Mesenchymal stem cell (in vitro differentiated cells and primary cell): ENCODE measurements around the gene PKNOX2.
A peak's percentile ranks its signal among the peaks of the same experiment; 100 is the strongest.

Experiments
- DNase-seq: peaks from one replicate; pipeline ENCODE4 v3.0.0-alpha.2; 2013
- H2AFZ ChIP-seq: one replicate; pipeline ENCODE4 v1.6.1; 2013; ENCODE audit warnings: low read depth, mild to moderate bottlenecking, control low read depth, inconsistent platforms, low read length, moderate library complexity
- H2AK5ac ChIP-seq: 2 replicates; pipeline ENCODE4 v1.6.1; 2013; ENCODE audit warnings: low read length, moderate library complexity, mild to moderate bottlenecking, inconsistent platforms; ENCODE audit not compliant: severe bottlenecking
- H2BK120ac ChIP-seq: one replicate; pipeline ENCODE4 v1.6.1; 2013; ENCODE audit warnings: low read depth, mild to moderate bottlenecking, inconsistent platforms, low read length, moderate library complexity
- H2BK12ac ChIP-seq, 2 experiments: one replicate each; pipeline ENCODE4 v1.6.1; 2013; ENCODE audit warnings: inconsistent platforms in 2 of 2, low read length in 2 of 2, mild to moderate bottlenecking in 2 of 2, moderate library complexity in 2 of 2, control low read depth in 1 of 2
- H2BK15ac ChIP-seq: one replicate; pipeline ENCODE4 v1.6.1; 2013; ENCODE audit warnings: mild to moderate bottlenecking, low read depth, inconsistent platforms; ENCODE audit not compliant: poor library complexity, severe bottlenecking
- H2BK5ac ChIP-seq: 2 replicates; pipeline ENCODE4 v1.6.1; 2013; ENCODE audit warnings: low read depth, mild to moderate bottlenecking, low read length, control low read depth, inconsistent platforms; ENCODE audit not compliant: poor library complexity, severe bottlenecking
- H3K14ac ChIP-seq, 2 experiments: one replicate each; pipeline ENCODE4 v1.6.1; 2013; ENCODE audit warnings: inconsistent platforms in 2 of 2, low read length in 2 of 2, control low read depth in 1 of 2, mild to moderate bottlenecking in 1 of 2, moderate library complexity in 1 of 2
- H3K18ac ChIP-seq, 2 experiments: one replicate each; pipeline ENCODE4 v1.6.1; 2013; ENCODE audit warnings: inconsistent platforms in 2 of 2, low read length in 2 of 2, control low read depth in 1 of 2, low read depth in 1 of 2, mild to moderate bottlenecking in 1 of 2
- H3K23ac ChIP-seq, 2 experiments: one replicate each; pipeline ENCODE4 v1.6.1; 2013; ENCODE audit warnings: inconsistent platforms in 2 of 2, low read length in 2 of 2, mild to moderate bottlenecking in 2 of 2, moderate library complexity in 2 of 2, control low read depth in 1 of 2
- H3K27ac ChIP-seq: 2 replicates; pipeline ENCODE4 v1.5.1; 2013; ENCODE audit warnings: mild to moderate bottlenecking, moderate library complexity, low read length, control low read depth, inconsistent platforms; ENCODE audit not compliant: poor library complexity, severe bottlenecking
- H3K27me3 ChIP-seq, 2 experiments: 2 replicates each; pipeline versions ENCODE4 v1.6.1 to v1.7.0; 2013; ENCODE audit warnings: low read length in 2 of 2, mild to moderate bottlenecking in 2 of 2, moderate library complexity in 2 of 2, control low read depth in 1 of 2, inconsistent platforms in 1 of 2; ENCODE audit not compliant: control insufficient read depth in 1 of 2, insufficient read depth in 1 of 2
- H3K36me3 ChIP-seq, 2 experiments: 2 replicates each; pipeline versions ENCODE4 v1.6.1 to v1.7.0; 2013; ENCODE audit warnings: low read length in 2 of 2, control low read depth in 1 of 2, inconsistent platforms in 1 of 2, low read depth in 1 of 2, mild to moderate bottlenecking in 1 of 2; ENCODE audit not compliant: insufficient read depth in 2 of 2, control insufficient read depth in 1 of 2
- H3K4ac ChIP-seq, 2 experiments: one replicate each; pipeline ENCODE4 v1.6.1; 2013; ENCODE audit warnings: inconsistent platforms in 2 of 2, low read length in 2 of 2, mild to moderate bottlenecking in 2 of 2, moderate library complexity in 2 of 2, control low read depth in 1 of 2, low read depth in 1 of 2
- H3K4me1 ChIP-seq: 2 replicates; pipeline ENCODE4 v1.6.1; 2013; ENCODE audit warnings: low read depth, low read length, control low read depth; ENCODE audit not compliant: control insufficient read depth, insufficient read depth
- H3K4me2 ChIP-seq: 2 replicates; pipeline ENCODE4 v1.6.1; 2013; ENCODE audit warnings: low read length, mild to moderate bottlenecking, inconsistent platforms; ENCODE audit not compliant: poor library complexity, severe bottlenecking
- H3K4me3 ChIP-seq, 2 experiments: 2 replicates each; pipeline versions ENCODE4 v1.5.1 to v1.7.0; 2013; ENCODE audit warnings: low read length in 2 of 2, mild to moderate bottlenecking in 2 of 2, control low read depth in 1 of 2, low read depth in 1 of 2; ENCODE audit not compliant: insufficient read depth in 1 of 2
- H3K79me1 ChIP-seq: replicated peaks from 2 replicates; pipeline ENCODE4 v1.6.1; 2013; ENCODE audit warnings: mild to moderate bottlenecking, control low read depth, low read length, inconsistent platforms; ENCODE audit not compliant: poor library complexity, severe bottlenecking
- H3K9ac ChIP-seq: 2 replicates; pipeline ENCODE4 v1.7.0; 2013; ENCODE audit warnings: mild to moderate bottlenecking, low read length, moderate library complexity
- H3K9me3 ChIP-seq: 2 replicates; pipeline ENCODE4 v1.7.0; 2013; ENCODE audit warnings: mild to moderate bottlenecking, low read length; ENCODE audit not compliant: control insufficient read depth
- H4K8ac ChIP-seq: one replicate; pipeline ENCODE4 v1.6.1; 2013; ENCODE audit warnings: inconsistent platforms, mild to moderate bottlenecking, low read length, moderate library complexity
- H4K91ac ChIP-seq: one replicate; pipeline ENCODE4 v1.6.1; 2013; ENCODE audit warnings: mild to moderate bottlenecking, low read length, inconsistent platforms
- WGBS: methylation state at CpG from one replicate; pipeline ENCODE4 v1.1.7; 2013; ENCODE audit warnings: mixed read lengths; 5-methylcytosine and 5-hydroxymethylcytosine counted together

PKNOX2 gene

GRCh38 chr11:125332821-125333220, 168.3 kb downstream of the PKNOX2 start:
- no peak overlapping the region for H4K91ac ChIP-seq
- no peak overlapping the region for H2AK5ac ChIP-seq
- H3K9ac ChIP-seq, result no peak overlapping the region
- H3K79me1 ChIP-seq, result peaks cover 17% of the 10 kb centered on the region
- H3K4ac ChIP-seq, result no peak overlapping the region
- H3K27ac ChIP-seq, result no peak overlapping the region
- 92% methylated on average over 8 of the region's 8 CpGs for WGBS
- no peak overlapping the region for H2BK120ac ChIP-seq
- no peak overlapping the region for H3K18ac ChIP-seq
- H3K4me3 ChIP-seq, result no peak overlapping the region
- H3K4me2 ChIP-seq, result no peak overlapping the region
- peaks cover 6% of the 10 kb centered on the region for H3K4me1 ChIP-seq
- no peak overlapping the region for H2BK12ac ChIP-seq
- peaks cover 0 to 43% of the 10 kb centered on the region in 2 experiments for H3K36me3 ChIP-seq
- H3K23ac ChIP-seq, result no peak overlapping the region
- no peak overlapping the region for H3K14ac ChIP-seq
- H2BK5ac ChIP-seq, result no peak overlapping the region
- H3K9me3 ChIP-seq, result no peaks in the 10 kb centered on the region
- DNase-seq, result no peak
- H3K27me3 ChIP-seq, result peaks cover 0 to 36% of the 10 kb centered on the region in 2 experiments
- H2AFZ ChIP-seq, result no peak overlapping the region
- H2BK15ac ChIP-seq, result no peak overlapping the region
- no peak overlapping the region for H4K8ac ChIP-seq

- Histone ChIP-seq H2AK5ac (no peak overlapping the region), H3K27me3 (peaks cover 0 to 35% of the 10 kb centered on the region in 2 experiments), H2AFZ (no peak overlapping the region), H3K4me3 (no peak overlapping the region), H3K9me3 (no peaks in the 10 kb centered on the region), H4K91ac (no peak overlapping the region), H2BK12ac (no peak overlapping the region), H2BK15ac (no peak overlapping the region), H3K9ac (no peak overlapping the region), H3K36me3 (peaks cover 0 to 47% of the 10 kb centered on the region in 2 experiments), H3K23ac (no peak overlapping the region), H3K79me1 (peaks cover 14% of the 10 kb centered on the region), H3K27ac (no peak overlapping the region), H2BK5ac (no peak overlapping the region), H3K4me1 (peaks cover 4% of the 10 kb centered on the region), H3K4me2 (no peak overlapping the region), H2BK120ac (no peak overlapping the region), H3K18ac (no peak overlapping the region), H4K8ac (no peak overlapping the region), H3K14ac (no peak overlapping the region), H3K4ac (no peak overlapping the region)
- no CpG with 5 or more reads among the region's 7 CpGs for WGBS
- no peak for DNase-seq
Measured at GRCh38 chr11:125333354-125334073, 169.0 kb downstream of the PKNOX2 start.

- Histone ChIP-seq H4K8ac (no peak overlapping the region), H3K27me3 (peaks cover 0 to 23% of the 10 kb centered on the region in 2 experiments), H3K9me3 (no peaks in the 10 kb centered on the region), H3K27ac (no peak overlapping the region), H2BK5ac (no peak overlapping the region), H3K23ac (no peak overlapping the region), H4K91ac (no peak overlapping the region), H2BK15ac (no peak overlapping the region), H2BK12ac (no peak overlapping the region), H3K4me1 (peaks cover 6% of the 10 kb centered on the region), H3K9ac (no peak overlapping the region), H3K4me3 (no peak overlapping the region), H3K36me3 (peaks cover 0 to 55% of the 10 kb centered on the region in 2 experiments), H2AK5ac (no peak overlapping the region), H2AFZ (no peak overlapping the region), H3K4me2 (no peak overlapping the region), H3K79me1 (peaks cover 17% of the 10 kb centered on the region), H3K4ac (no peak overlapping the region), H3K14ac (no peak overlapping the region), H3K18ac (no peak overlapping the region), H2BK120ac (no peak overlapping the region)
- DNase-seq, result no peak
- 17% methylated on average over 5 of the region's 5 CpGs for WGBS
Measured at GRCh38 chr11:125335106-125335505, 170.6 kb downstream of the PKNOX2 start.

- Histone ChIP-seq H3K9me3 (no peaks in the 10 kb centered on the region), H2BK120ac (no peak overlapping the region), H3K14ac (no peak overlapping the region), H3K4me2 (no peak overlapping the region), H3K36me3 (peaks cover 0 to 44% of the 10 kb centered on the region in 2 experiments), H3K23ac (no peak overlapping the region), H2BK15ac (no peak overlapping the region), H3K79me1 (peaks cover 30% of the 10 kb centered on the region), H2BK5ac (no peak overlapping the region), H3K4ac (no peak overlapping the region), H3K4me1 (peaks cover 17% of the 10 kb centered on the region), H3K27ac (no peak overlapping the region), H3K18ac (peak overlapping the region in 1 of 2 experiments; percentile 14), H3K27me3 (peaks cover 0 to 24% of the 10 kb centered on the region in 2 experiments), H4K91ac (no peak overlapping the region), H3K9ac (no peak overlapping the region), H3K4me3 (peak overlapping the region in 1 of 2 experiments; percentile 28), H2AFZ (no peak overlapping the region), H2AK5ac (no peak overlapping the region), H2BK12ac (no peak overlapping the region), H4K8ac (no peak overlapping the region)
- WGBS, result 60% methylated on average over 10 of the region's 11 CpGs
- DNase-seq, result peak; percentile 34
Measured at GRCh38 chr11:125337836-125338834, 173.6 kb downstream of the PKNOX2 start.
